Endodermal cell (in vitro differentiated cells): ENCODE data around the gene ERC1. TPM values are rescaled to one million over a fixed set of nuclear protein-coding genes. Genes with fewer than 3 reads are reported as not detected.

Experiments
- DNase-seq: peaks from one replicate; pipeline ENCODE4 v3.0.0-alpha.2; 2017
- H3K27ac ChIP-seq: 2 replicates; pipeline ENCODE4 v1.5.1; 2013; ENCODE audit warnings: mild to moderate bottlenecking, low read depth, low read length, moderate library complexity
- H3K27me3 ChIP-seq: 2 replicates; pipeline ENCODE4 v1.6.1; 2013; ENCODE audit warnings: mild to moderate bottlenecking, low read length, moderate library complexity; ENCODE audit not compliant: insufficient read depth, control insufficient read depth, poor library complexity, severe bottlenecking
- H3K36me3 ChIP-seq: 2 replicates; pipeline ENCODE4 v1.7.0; 2013; ENCODE audit warnings: mild to moderate bottlenecking, low read length, moderate library complexity; ENCODE audit not compliant: control insufficient read depth, insufficient read depth
- H3K4me1 ChIP-seq: one replicate; pipeline ENCODE4 v1.7.0; 2013; ENCODE audit warnings: low read length; ENCODE audit not compliant: control insufficient read depth, insufficient read depth
- H3K4me3 ChIP-seq: 2 replicates; pipeline ENCODE4 v1.5.1; 2013; ENCODE audit warnings: mild to moderate bottlenecking, low read length, moderate library complexity
- H3K9ac ChIP-seq: 2 replicates; pipeline ENCODE4 v1.6.1; 2013; ENCODE audit warnings: mild to moderate bottlenecking, low read length, moderate library complexity; ENCODE audit not compliant: poor library complexity, severe bottlenecking; ENCODE audit errors: extremely low read depth
- H3K9me3 ChIP-seq: 2 replicates; pipeline ENCODE4 v1.6.1; 2013; ENCODE audit warnings: mild to moderate bottlenecking, low read length, moderate library complexity; ENCODE audit not compliant: control insufficient read depth
- H3K27ac Mint-ChIP-seq: 2 replicates; pipeline ENCODE4 v1.8.0; 2020; ENCODE audit warnings: mixed read lengths
- H3K27me3 Mint-ChIP-seq: 2 replicates; pipeline ENCODE4 v1.8.0; 2021; ENCODE audit warnings: mild to moderate bottlenecking, mixed read lengths; ENCODE audit not compliant: insufficient read depth
- H3K36me3 Mint-ChIP-seq: 2 replicates; pipeline ENCODE4 v1.8.0; 2020; ENCODE audit warnings: low read depth, mixed read lengths
- H3K4me1 Mint-ChIP-seq: 2 replicates; pipeline ENCODE4 v1.8.0; 2020; ENCODE audit warnings: mixed read lengths
- H3K4me3 Mint-ChIP-seq: 2 replicates; pipeline ENCODE4 v1.8.0; 2020; ENCODE audit warnings: mild to moderate bottlenecking, moderate library complexity, mixed read lengths
- H3K9me3 Mint-ChIP-seq: 2 replicates; pipeline ENCODE4 v1.8.0; 2020; ENCODE audit warnings: mild to moderate bottlenecking, mixed read lengths
- CTCF ChIP-seq: fragments of 200-600 bp; sonication (generic); conservative IDR thresholded peaks from 2 replicates; pipeline ENCODE4 v1.5.0; 2021; ENCODE audit warnings: antibody characterized with exemption, mild to moderate bottlenecking
- WGBS, 2 experiments: methylation state at CpG; one replicate each; pipeline versions ENCODE4 v1.1.5 to v1.1.7; 2013; ENCODE audit warnings: missing lambda C conversion rate in 2 of 2, mixed read lengths in 1 of 2; ENCODE audit not compliant: insufficient coverage in 1 of 2, insufficient read length in 1 of 2; 5-methylcytosine and 5-hydroxymethylcytosine counted together
- long read RNA-seq, 4 experiments: library from polyadenylated mRNA in 2 of 4; library from RNA in 1 of 4; library from capped mRNA in 1 of 4; stranded (forward) in 3 of 4; unstranded in 1 of 4; transcript quantifications; one replicate each; pipeline ENCODE4 v2.0.0, GENCODE V29; 2020 to 2021; ENCODE audit warnings: inconsistent platforms in 1 of 4
- polyA plus RNA-seq, 2 experiments: library from polyadenylated mRNA; stranded (reverse); fragments of 50-300 nt; gene quantifications; one replicate each; pipeline ENCODE4 v1.2.3, GENCODE V29; 2013
- total RNA-seq, 2 donors: library from RNA; stranded (reverse); fragmentation: NEBNext Ultra II Directional in 1 of 2; extraction: Animal tissue kit (Norgen Biotek cat#: 25700) in 1 of 2; gene quantifications; 2 replicates in 1 of 2; 3 replicates in 1 of 2; pipeline ENCODE4 v1.2.1, GENCODE V29; 2021

Gene ERC1
- 100 to 1,000 TPM in 1 of 2 donors, 10 to 100 TPM in 1; 60.6 to 159 TPM for total RNA-seq
- polyA plus RNA-seq (2013, experiment 1 of 2) = 14.1 TPM
- polyA plus RNA-seq (2013, experiment 2 of 2) = 14.7 TPM
- long read RNA-seq, experiment 1, partial matches to known transcripts = 0 of 8 reads
- long read RNA-seq, experiment 1, other reads (novel, unspliced or antisense) = 8 of 8 reads
- long read RNA-seq, experiment 2, full-length matches to known transcripts = 8 of 41 reads
- long read RNA-seq, experiment 2, partial matches to known transcripts = 3 of 41 reads
- long read RNA-seq, experiment 2, other reads (novel, unspliced or antisense) = 30 of 41 reads
- long read RNA-seq, experiment 3, full-length matches to known transcripts = 31 of 202 reads
- long read RNA-seq, experiment 3, partial matches to known transcripts = 108 of 202 reads
- long read RNA-seq, experiment 3, other reads (novel, unspliced or antisense) = 63 of 202 reads
- long read RNA-seq, experiment 4, partial matches to known transcripts = 1 of 7 reads
- long read RNA-seq, experiment 4, other reads (novel, unspliced or antisense) = 6 of 7 reads

- Histone ChIP-seq H3K4me1 (peaks cover 3% of the 10 kb centered on the region), H3K9ac (peak within 1 kb of the TSS; percentile 87), H3K36me3 (no peaks in the 10 kb centered on the region), H3K27ac (peak within 1 kb of the TSS; percentile 91), H3K4me3 (peak within 1 kb of the TSS; percentile 91), H3K27me3 (no peaks in the 10 kb centered on the region), H3K9me3 (no peaks in the 10 kb centered on the region)
- peak; percentile 95 for DNase-seq
- 0% methylated on average over 81 of the region's 87 CpGs; no CpG with 5 or more reads in 1 of the 2 experiments for WGBS, 2 experiments
- Mint-ChIP-seq H3K9me3 (no peaks in the 10 kb centered on the region), H3K36me3 (peaks cover 7% of the 10 kb centered on the region), H3K4me3 (peak within 1 kb of the TSS; percentile 76), H3K27ac (peak within 1 kb of the TSS; percentile 87), H3K4me1 (peaks cover 27% of the 10 kb centered on the region), H3K27me3 (no peaks in the 10 kb centered on the region)
- TF ChIP-seq CTCF = peak; percentile 47
These were observed at the start of gene ERC1 for GRCh38 chr12:990661-991349. TSS of gene ERC1 (plus strand) at chr12:991223. CDS start at chr12:1027904, 36,681 bp downstream.

- TF ChIP-seq CTCF = no peak
- Histone ChIP-seq H3K4me3 (no peak overlapping the region), H3K27ac (no peak overlapping the region), H3K4me1 (no peaks in the 10 kb centered on the region), H3K27me3 (no peaks in the 10 kb centered on the region), H3K9me3 (no peaks in the 10 kb centered on the region), H3K9ac (no peak overlapping the region), H3K36me3 (peaks cover 48% of the 10 kb centered on the region)
- Mint-ChIP-seq H3K9me3 (no peaks in the 10 kb centered on the region), H3K36me3 (peaks cover 57% of the 10 kb centered on the region), H3K27ac (peak overlapping the region; percentile 4), H3K27me3 (no peaks in the 10 kb centered on the region), H3K4me3 (no peak overlapping the region), H3K4me1 (no peaks in the 10 kb centered on the region)
- WGBS, 2 experiments = 95 to 97% methylated on average over 3 to 6 of the region's 6 CpGs
- DNase-seq = no peak
These were observed 48.0 kb upstream of the ERC1 start for GRCh38 chr12:943051-943450.

- Mint-ChIP-seq H3K4me1 (peaks cover 3% of the 10 kb centered on the region), H3K27me3 (no peaks in the 10 kb centered on the region), H3K4me3 (no peak overlapping the region), H3K9me3 (no peaks in the 10 kb centered on the region), H3K27ac (peak overlapping the region; percentile 3), H3K36me3 (peaks cover 51% of the 10 kb centered on the region)
- no peaks in the 10 kb centered on the region for H3K4me1 ChIP-seq
- no peak overlapping the region for H3K27ac ChIP-seq
- H3K9ac ChIP-seq = no peak overlapping the region
- H3K9me3 ChIP-seq = no peaks in the 10 kb centered on the region
- peaks cover 40% of the 10 kb centered on the region for H3K36me3 ChIP-seq
- no peak for TF ChIP-seq CTCF
- no peak for DNase-seq
- no peak overlapping the region for H3K4me3 ChIP-seq
- no peaks in the 10 kb centered on the region for H3K27me3 ChIP-seq
- WGBS, 2 experiments = 96 to 100% methylated on average over 5 to 7 of the region's 7 CpGs
These were observed 46.8 kb upstream of the ERC1 start for GRCh38 chr12:944211-944610.
